Fibroblast of the aortic adventitia (primary cell): ENCODE data around the gene RIMBP2. TPM values are rescaled to one million over a fixed set of nuclear protein-coding genes. Genes with fewer than 3 reads are reported as not detected.

Source experiments
- DNase-seq: peaks from one replicate; pipeline ENCODE4 v3.0.0-alpha.2; 2010; ENCODE audit warnings: low read depth
- H3K4me3 ChIP-seq: 2 replicates; pipeline ENCODE4 v1.5.1; 2011; ENCODE audit warnings: low read depth, mild to moderate bottlenecking, control low read depth, low read length, moderate library complexity
- total RNA-seq: library from RNA; depleted of rRNA; stranded (reverse); fragments of >200 nt; gene quantifications from 2 replicates; pipeline ENCODE4 v1.2.3, GENCODE V29; 2012; ENCODE audit warnings: low replicate concordance
- TF ChIP-seq, protein P1 (sequence below): IDR thresholded peaks from 2 replicates; pipeline ENCODE4 v1.5.1; 2011; ENCODE audit warnings: mild to moderate bottlenecking, low read length, control low read depth, inconsistent platforms; ENCODE audit not compliant: insufficient read depth

Gene RIMBP2
- total RNA-seq, 1 donor: not detected

GRCh38 chr12:130556486-130557055 lies 159.5 kb downstream of the RIMBP2 start:
- TF ChIP-seq, protein P1, sequence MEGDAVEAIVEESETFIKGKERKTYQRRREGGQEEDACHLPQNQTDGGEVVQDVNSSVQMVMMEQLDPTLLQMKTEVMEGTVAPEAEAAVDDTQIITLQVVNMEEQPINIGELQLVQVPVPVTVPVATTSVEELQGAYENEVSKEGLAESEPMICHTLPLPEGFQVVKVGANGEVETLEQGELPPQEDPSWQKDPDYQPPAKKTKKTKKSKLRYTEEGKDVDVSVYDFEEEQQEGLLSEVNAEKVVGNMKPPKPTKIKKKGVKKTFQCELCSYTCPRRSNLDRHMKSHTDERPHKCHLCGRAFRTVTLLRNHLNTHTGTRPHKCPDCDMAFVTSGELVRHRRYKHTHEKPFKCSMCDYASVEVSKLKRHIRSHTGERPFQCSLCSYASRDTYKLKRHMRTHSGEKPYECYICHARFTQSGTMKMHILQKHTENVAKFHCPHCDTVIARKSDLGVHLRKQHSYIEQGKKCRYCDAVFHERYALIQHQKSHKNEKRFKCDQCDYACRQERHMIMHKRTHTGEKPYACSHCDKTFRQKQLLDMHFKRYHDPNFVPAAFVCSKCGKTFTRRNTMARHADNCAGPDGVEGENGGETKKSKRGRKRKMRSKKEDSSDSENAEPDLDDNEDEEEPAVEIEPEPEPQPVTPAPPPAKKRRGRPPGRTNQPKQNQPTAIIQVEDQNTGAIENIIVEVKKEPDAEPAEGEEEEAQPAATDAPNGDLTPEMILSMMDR: no peak
- no peak overlapping the region for H3K4me3 ChIP-seq
- DNase-seq: no peak

GRCh38 chr12:130555628-130556485 lies 160.2 kb downstream of the RIMBP2 start:
- H3K4me3 ChIP-seq: no peak overlapping the region
- TF ChIP-seq, protein P1: no peak
- DNase-seq: no peak

GRCh38 chr12:130555221-130555620 lies 160.9 kb downstream of the RIMBP2 start:
- no peak overlapping the region for H3K4me3 ChIP-seq
- TF ChIP-seq, protein P1: no peak

DNA sequence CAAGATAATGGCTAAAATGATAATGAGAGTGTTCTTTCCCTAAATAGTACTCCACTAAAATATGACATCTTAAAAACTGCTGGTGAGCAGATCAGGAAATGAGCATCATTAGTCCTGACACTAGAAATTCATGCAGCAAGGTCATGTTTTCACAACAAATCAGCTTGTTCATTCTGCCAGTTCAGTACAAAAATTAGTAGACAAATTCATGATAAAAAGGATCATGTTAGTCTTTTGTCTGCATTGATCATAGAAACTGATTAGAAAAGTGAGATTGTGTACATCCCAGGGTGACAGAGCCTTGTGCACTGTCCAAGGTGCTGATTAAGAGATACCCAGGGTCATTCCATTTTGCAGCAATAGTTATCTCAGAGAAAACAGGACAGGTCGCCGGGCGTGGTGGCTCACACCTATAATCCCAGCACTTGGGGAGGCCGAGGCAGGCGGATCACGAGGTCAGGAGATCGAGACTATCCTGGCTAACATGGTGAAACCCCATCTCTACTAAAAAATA lies 163.6 kb downstream of the RIMBP2 start:
- TF ChIP-seq, protein P1: no peak
- DNase-seq: no peak
- H3K4me3 ChIP-seq: no peak overlapping the region

More at GRCh38 chr12:130555221-130555620, 160.9 kb downstream of the RIMBP2 start:
- DNase-seq: no peak

DNA sequence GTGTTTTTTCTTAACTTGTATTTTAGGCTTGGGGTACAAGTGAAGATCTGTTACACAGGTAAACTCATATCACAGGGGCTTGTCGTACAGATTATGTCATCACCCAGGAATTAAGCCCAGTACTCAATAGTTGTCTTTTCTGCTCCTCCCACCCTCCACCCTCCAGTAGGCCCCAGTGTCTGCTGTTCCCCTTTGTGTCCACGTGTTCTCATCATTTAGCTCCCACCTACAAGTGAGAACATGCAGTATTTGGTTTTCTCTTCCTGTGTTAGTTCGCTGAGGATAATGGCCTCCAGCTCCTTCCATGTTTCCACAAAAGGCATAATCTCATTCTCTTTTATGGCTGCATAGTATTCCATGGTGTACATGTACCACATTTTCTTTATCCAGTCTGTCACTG lies 166.7 kb downstream of the RIMBP2 start:
- H3K4me3 ChIP-seq: no peak overlapping the region

DNA sequence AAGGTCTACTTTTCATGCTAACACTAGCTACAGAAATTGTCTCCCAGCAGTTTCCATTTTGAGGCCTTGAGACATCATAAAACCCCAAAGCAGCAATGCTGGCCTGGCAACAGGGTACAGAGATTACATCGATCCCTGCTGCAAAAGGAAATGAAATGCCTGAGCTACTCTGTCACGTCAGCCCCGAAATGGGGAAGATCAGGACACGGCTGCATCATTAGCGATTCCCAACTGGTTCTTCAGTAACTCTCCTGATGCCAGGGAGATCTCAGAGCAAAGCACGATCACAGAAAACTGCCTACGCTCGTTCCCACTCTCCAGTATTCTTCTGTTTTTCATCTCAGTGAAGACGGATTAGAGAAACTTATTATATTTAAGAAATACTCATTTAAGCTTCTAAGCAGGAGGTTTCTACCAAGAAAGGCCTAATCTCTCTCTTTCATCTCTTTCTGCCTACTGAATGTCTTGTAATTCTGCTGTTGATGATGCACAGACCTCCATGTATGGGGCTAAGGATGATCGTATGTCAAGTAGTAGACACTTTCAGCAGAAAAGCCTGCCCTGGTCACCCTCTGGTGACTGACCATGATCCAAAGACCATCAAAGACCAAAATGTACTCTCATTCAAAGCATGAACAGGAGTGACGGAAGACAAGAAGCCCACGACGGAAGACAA lies 168.5 kb downstream of the RIMBP2 start:
- no peak overlapping the region for H3K4me3 ChIP-seq
- TF ChIP-seq, protein P1: no peak
- DNase-seq: no peak

More for the DNA sequence above, 166.7 kb downstream of the RIMBP2 start:
- TF ChIP-seq, protein P1: no peak
- no peak for DNase-seq
